HG03064 (cell line): ENCODE results near the gene ASIC2.

Experiments used
- ATAC-seq: cut with Tn5 transposase; IDR thresholded peaks from one replicate; pipeline ENCODE4 v1.9.1; 2021; ENCODE audit warnings: low read depth; ENCODE audit not compliant: unreplicated experiment

Gene ASIC2

DNA sequence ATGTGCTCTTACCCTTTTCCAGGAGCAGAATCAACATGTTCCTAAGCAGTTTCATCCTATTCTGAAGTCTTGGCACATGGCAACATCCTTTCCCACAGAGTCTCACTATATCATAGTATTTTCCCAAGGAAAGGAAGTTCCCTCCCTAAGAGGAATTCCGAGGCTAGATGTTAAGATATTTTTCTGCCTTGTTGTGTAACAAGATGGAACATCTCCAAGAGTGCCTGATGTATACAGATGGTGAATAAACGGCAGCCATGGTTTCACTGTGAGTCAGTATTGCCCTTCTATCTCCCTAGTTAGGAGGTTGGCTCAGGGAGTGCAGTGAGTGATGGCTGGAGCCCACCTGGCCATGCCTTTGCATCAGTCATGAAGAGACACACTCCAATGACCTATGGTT is 253.2 kb downstream of the ASIC2 start:
- ATAC-seq, result no peak

DNA sequence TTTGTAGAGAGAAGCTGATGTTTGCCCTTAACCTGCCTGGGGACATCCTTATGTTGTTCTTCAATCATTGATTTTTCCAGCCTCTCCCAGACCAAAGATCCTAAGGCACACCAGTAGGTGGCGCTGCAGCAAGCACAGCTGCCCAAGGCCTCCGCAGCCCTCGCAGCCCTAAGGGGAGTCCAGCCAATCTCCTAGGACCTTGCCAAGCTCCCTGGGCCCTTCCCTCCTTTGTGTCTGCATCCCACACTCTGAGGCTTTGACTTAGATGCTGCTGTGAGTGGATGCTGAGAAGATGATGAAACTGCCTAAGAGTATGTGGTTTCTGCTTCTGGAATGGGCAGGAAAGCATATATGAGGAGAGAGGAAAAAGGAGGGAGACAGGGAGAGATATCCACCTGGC is 254.4 kb downstream of the ASIC2 start:
- ATAC-seq, result no peak

DNA sequence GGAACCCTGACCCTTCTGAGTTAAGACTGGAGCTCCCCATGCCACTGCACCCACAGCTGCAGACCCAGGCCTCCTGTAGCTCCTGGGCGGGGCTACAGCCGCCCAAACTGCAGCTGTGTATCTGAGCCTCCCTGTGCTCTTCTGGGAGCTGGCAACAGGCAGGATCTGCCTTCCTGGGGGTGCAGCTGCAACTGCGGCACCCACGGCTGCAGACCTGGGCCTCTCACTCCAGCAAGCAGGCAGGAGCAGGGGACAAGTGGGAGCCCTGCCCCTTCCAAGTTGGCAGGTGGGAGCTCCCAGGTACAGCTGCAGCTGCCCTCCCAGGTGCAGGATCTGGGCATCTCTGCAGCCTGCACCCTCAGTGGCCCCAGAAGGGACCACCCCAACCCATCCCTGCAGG is 259.9 kb downstream of the ASIC2 start:
- no peak for ATAC-seq

DNA sequence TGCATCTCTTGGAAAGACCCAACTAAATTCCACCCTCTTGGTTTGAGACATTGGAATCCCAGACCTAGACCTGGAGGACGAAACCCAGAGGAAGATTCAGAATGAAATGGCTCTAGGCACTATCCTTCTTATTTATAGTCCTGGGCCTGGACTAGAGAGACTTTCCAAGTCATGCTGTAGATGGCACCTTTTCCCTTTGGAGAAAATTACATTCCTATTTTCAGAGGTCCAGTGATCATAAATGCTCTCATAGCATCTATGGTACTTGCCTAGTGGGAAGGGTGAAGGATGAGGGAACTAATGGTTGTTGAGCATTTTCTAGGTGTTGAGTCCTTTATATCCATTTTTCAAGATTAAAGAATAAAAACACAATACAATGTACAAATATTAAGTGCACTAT is 264.3 kb downstream of the ASIC2 start:
- ATAC-seq, result no peak

DNA sequence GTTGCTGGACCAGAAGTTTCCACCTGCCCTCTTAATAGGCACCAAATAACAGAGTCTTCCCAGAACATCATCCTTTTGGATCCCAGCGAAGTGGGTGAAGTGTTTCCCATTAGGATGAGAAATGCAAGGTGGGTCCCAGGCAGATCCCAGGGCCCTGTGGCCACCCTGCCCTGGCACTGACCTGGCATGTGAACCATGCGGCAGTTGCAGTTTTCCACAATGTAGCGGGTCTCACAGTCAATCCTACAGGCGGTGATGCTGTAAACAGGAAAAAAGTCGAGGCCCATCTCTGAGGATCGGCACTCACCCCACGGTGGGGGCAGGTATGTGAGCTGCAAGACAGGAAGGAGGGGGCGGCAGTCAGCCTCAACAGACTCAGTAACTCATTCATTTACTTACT is 265.0 kb downstream of the ASIC2 start:
- ATAC-seq, result no peak

DNA sequence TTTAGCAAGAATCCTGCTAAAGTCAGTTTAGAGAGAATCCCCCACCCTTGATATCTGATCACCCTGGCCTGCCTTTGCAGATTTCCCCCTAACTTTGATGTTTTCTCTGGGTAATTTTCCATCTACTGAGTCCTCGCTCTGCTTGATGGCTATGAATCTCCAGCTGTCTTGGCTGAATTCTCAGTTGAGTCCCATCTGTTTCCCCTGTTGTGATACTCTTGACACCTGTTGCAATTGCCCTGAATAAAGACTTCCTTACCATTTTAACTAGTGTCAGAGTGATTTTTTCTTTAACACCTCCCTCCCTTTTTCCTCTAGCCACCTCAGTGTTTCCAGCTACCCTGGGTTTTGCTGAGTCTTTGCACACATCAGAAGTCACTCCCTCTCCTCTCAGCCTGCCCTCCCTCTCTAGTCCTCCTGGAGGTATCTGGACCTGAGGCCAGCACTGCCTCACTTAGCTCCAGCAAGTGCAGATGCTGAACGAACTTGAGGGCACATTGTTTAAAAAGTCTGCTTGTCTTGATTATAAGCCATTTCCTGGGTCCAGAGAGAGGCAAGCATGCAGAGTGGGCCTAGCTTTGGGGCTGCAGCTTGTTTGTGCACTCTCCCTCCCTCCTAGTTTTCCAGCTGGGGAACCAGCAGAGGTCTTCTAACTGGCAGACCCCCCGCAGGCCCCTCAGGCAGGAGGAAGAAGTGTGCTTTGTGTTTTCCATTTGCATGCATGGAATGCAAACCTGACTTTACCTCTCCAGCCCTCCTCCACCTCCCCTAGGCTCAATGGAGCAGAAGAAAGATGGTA is 268.2 kb downstream of the ASIC2 start:
- no peak for ATAC-seq

DNA sequence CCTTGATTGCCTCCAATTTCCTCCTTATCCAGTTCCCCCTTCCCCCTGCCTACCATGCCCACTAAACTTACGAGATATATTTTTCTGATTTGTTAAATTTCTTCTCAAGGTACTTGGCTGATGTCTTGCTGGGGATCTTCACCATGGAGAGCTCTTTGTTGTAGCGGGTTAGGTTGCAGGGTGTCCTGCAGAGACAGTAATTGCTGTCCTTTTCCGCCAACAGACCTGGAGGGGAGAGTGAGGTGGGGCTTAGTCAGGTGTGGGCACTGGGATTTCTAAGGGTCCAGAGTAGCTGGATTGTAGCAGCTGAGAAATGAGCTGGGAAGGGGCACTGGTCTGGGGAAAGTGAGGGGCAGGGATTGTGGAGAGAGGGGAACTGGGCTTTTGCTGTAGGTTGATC is 269.3 kb downstream of the ASIC2 start:
- ATAC-seq, result no peak

DNA sequence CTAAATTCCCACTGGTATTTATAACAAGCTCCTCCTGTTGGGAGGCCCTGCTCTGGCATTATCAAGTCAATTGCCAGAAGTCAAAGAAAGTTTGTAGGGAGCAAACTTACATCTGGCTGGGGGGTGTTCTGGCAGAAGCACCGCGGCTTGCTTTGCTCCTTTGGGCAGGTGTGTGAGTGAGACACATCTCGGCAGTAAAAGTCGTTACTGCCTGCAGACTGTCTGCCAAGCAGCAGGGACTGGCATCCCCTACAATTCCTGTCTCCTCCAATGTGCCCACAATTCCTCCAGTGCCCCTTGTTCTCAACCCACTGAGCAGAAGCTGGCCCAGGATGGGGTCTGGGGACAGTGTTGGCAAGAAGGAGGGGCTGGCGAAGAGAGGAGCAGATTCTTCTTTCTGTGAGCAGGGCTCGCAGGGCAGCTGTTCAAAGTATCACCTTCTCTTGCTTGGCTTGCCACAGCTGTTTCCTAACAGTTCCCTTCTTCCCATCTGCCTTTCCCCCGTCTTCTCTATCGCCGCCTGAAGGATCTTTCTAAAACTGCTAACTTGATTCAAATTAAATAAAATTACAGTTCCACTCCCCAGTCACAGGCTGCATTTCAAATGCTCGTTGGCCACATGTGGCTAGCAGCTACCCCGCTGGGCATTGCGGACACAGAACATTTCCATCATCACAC is 271.2 kb downstream of the ASIC2 start:
- no peak for ATAC-seq

DNA sequence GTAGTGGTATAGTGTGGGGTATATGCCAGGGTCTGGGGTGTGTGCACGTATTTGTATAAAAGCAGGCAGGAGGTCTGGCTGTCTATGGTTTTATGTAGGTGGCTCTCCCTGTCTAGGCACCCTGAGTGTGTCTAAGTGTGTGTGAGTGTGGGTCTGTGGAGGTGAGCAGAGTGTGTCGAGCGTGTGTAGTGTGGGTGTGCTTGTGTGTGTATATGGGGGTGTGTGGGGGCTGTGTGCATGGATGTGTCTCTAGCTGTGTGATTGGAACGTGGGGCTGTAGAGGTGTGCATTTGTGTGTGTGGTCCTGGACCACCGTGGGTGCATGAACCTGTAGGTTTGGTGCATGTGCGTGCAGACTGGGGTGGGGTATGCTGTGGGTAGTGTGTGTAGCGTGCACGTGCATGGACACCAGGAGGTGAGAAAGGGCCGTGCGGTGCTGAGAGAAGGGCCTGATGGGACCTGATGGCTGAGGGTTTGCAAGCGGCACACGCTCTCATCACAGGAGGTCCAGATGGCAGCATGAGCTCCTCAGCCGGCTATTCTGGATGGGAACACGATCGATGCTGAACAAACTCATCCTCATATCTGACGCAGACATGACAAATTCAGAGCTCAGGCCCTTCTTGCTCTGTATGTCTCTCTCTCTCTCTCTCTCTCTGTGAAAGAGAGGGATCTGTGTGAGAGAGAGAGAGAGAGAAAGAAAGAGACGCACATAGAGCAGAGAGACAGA is 273.8 kb downstream of the ASIC2 start:
- no peak for ATAC-seq

DNA sequence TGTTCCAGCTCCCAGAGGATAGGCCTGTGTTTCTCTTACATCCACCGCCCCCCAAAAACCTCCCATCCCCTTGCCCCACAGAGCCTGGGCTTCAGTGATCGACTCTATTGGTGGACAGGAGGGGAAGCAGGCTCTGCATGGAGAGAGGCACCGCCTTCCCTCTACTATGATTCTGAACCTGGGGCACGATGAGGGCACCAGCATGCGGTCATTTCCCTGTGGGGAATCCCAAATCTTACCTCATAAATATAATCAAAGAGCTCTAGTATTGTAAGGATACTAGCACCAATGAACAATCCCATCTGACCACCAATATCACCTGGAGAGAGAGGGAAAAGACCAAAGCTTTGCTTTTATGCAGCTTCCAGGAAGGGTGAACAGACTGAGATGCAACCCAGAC is 275.7 kb downstream of the ASIC2 start:
- no peak for ATAC-seq

DNA sequence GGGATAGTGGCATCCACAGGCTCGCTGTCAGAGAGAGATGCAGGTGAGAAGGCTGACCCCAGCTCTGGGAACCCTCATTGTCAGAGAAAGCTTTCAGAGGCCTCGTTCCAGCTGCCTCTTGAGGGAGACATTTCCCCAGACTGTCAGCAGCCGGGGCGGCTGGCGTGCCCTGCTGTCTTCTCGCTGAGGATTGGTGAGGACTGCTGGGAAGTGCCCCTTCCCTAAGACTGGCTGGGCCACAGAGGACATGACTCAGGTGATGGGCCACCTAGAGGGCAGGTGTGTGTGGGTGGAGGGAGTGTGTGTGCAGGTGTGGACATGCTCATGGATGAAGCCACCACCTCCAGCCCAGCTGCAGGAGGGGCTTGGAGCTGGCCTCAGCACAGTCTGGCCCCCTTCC is 276.2 kb downstream of the ASIC2 start:
- no peak for ATAC-seq

DNA sequence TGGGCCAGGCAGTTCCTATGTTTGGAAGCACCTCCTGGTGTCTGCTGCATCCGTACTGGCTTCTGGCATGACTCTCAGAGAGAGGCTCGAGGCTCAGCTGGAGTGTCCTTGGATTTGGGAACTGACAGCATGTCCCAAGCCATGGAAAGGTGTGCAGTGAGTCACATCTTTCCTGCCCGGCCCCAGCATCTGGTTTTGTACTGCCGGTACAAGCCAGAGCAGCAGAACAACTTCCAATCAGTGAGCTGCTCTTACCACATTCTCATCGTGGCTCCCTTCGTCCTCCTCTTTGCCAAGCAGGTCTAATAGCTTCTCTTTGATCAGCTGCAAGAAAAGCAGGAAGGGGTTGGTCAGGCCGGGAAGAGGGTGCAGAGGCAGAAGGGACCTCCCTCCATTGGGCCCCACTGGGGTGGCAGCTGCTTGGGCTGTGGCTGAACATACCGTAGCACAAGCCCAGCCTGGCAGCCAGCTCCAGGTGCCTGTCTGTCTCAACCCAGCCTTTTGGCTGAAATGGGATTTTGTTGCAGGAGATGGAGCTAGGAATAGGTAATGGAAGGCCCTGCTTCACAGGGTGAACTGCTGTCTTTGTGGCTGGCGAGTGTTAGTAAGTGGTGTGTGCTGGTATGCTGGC is 277.3 kb downstream of the ASIC2 start:
- no peak for ATAC-seq

DNA sequence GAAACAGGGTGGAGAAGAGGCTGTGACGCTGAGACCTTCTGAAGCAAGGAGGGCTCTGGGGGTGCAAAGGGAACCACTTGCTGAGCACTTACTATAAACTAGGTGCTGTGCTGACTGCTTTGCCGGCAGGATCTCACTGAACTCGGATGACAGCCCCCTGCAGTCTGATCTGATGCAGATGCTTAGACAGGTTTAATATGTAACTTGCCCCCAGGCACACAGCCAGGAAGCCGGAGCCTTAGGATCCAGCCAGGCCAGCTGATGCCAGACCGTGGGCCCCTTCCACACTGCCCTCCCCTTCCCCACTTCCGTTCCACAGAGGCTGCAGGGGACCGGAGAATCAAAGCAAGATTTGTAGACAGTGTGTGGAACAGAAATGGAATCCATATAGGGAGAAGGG is 278.3 kb downstream of the ASIC2 start:
- no peak for ATAC-seq

DNA sequence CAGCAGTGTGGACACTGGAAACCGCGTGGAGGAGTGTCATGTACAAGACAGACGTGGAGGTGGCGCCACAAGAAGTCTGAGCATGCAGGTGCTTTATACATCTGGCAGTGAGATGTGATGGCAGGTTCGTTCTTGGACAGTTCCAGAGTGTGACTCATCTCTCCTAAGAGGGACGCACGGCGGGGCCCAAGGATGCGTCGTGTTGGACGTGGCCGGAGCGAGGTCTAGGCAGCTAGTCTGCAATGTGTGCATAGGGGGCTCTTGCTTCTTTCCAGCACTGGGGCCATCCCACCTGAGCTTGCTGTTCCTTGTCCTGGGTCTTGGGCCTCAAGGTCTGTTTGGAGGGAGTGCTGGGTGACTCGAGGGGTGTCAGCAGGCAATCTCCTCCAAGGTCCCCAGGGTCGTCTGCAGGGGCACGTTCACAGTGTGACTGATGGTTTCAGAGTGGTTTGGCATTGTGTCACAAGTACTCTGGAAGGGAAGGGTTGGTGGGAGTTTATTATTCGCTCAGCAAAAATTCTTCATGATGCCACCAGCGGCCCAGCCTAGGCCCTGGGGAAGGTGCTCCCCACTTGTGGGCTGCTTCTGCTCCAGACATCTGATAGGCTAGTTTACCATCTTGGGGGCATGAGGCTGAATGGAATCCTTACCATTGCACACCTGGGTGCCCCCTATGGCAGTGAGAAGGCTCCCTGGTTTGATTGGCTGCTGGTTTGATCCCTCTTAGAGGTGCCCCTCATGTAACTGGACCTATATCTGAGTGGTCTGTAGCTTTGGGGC is 279.3 kb downstream of the ASIC2 start:
- ATAC-seq, result no peak

DNA sequence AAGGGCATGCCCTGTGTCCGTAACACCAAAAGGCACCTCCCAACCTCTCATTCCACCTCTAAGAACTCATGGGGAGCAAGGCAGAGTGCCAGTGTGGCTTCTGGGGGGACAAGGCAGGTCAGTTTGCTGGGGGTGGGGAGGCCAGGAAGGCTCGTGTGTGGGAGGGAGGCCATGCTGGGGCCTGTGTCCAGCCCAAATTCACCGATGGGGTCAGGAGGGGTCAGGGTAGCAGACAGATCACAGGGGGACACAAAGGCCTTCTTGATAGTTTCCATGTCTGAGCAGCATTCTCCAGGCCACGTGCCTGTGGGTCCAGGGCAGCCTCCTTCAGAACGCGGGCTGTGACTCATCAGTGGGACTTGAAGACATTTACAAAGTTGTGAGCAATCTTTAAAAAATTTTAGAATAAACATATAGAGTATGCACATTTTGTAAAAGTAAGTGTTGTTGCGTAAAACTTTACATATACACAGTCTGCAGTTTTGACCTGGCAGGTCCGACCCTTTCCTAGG is 280.5 kb downstream of the ASIC2 start:
- ATAC-seq, result no peak

DNA sequence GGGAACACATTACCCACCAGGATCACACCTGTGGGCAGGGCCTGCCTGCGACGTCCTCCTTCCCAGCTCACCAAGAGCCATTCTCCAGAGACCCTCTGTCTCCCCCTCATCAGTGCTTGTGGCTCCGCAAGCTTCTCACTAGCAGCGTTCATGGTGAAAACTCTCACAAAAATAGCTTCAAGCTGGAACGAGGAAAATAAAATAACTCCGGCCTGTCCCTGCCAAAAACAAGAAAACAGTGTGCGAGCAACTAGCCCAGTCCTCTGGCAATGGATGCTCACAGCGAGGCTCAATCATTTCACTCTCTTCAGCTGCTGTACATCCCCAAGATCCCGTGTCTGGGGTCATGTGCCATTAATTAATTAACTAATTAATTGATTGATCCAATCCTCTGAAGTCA is 283.5 kb downstream of the ASIC2 start:
- no peak for ATAC-seq

DNA sequence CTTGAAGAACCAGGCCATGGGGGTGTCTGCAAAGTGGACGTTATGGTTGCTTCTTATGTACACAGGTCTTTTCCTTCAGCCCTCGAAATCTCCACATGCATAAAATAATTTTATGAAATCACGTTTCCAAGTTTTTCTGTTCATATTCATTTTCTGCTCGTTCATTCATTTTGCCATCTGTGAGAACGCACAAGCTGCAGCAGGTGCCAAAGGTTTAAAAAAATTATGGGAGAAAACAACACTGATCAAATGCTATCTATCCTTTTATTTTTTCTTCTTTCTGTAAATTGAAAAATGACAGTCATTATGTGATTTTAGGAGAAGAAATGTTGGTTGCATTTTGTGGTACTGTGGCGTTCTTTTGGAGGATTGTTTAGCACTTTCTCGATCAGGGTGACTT is 285.9 kb downstream of the ASIC2 start:
- no peak for ATAC-seq

DNA sequence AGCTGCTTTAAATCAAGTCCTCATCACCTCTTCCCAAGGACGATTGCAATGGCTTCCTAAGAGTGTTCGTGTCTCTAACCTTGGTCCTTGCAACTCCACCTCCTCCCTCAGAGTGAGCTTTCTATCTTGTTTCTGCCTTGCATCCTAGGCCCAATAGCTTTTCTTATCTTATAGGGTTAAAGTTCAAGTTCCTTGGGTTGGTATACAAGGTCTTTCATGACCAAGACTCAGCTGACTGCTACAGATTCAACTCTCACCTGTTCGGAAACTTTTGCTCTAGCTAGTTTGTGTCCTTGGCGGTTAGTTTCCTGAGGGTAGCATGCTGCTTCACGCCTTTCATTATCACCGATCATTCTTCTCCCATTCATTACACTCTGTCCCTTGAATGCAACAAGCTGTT is 290.8 kb downstream of the ASIC2 start:
- no peak for ATAC-seq

DNA sequence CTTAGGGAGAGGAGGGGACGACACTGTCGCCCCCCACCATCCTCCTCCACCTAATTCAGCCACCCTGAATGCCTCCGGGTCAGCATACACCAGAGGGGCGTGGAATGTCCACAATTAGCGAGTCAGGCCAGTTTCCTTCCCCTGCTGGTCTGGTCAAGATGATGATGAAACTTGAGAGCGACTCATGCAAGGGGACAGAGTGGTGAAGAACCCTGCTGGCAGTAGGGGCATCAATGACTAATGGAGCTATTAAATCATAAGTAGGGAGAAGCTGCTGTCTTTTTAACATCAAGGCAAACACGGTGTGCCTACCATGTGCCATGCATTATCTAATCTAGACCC is 294.2 kb downstream of the ASIC2 start:
- no peak for ATAC-seq

DNA sequence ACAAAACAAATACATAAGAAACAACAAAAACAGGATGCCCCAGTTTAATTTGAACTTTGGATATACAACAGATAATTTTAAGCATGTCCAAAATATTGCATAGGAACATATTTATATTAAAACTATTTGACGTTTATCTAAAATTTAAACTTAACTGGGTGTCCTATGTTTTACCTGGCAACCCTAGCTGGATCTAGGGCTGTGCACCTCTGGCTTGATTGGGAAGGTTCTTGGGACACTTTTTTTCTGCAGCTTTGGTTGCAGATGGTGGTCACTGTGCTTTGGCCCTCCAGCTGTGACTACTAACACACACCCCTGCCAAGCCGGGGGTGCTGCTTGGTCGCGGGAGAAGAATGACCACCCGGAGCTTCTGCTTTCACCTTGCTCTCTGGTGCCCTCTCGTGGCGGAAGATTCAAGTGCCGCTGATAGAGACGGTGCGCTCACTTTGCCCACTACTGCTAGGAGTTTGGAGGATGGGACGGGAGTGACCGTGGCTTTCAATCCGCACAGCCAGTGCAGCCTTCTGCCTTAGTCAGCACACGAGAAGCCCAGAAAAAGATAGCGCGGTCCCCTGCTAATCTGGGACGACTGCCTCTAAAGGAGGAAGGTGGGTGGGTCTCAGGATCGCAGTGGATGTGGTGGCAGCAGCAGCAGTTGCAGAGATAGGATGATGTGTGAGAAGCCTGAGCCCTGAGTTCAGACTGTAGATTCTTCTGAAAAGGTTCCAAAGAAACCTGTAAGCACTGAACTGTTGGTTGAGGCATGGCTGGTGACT is 294.8 kb downstream of the ASIC2 start:
- no peak for ATAC-seq
